ENCODE data around the gene DDX20. TPM values are rescaled to one million over a fixed set of nuclear protein-coding genes. Genes with fewer than 3 reads are reported as not detected.

DDX20 gene
- total RNA-seq, 1 donor from 2014 or later = 5.9 TPM

GRCh38 chr1:111733992-111734341 is 21.7 kb upstream of the DDX20 start:
- H3K4me3 ChIP-seq = peak overlapping the region; percentile 83
- H3K4me1 ChIP-seq = peaks cover 99% of the 10 kb centered on the region
- intact Hi-C loops (cut with micrococcal nuclease) = no loop called here
- H3K27ac ChIP-seq (replicated peaks) = peak overlapping the region; percentile 98
- no peaks in the 10 kb centered on the region for H3K9me3 ChIP-seq (replicated peaks)
- H3K36me3 ChIP-seq = peaks cover 13% of the 10 kb centered on the region
- no peaks in the 10 kb centered on the region for H3K27me3 ChIP-seq (ENCODE audit: low read depth)
- no peak for TF ChIP-seq CTCF (IDR thresholded peaks at IDR 0.05; ENCODE audit: borderline replicate concordance)
- no peak for DNase-seq

- no peak for DNase-seq
- peak overlapping the region; percentile 98 for H3K27ac ChIP-seq (replicated peaks)
- H3K9me3 ChIP-seq (replicated peaks) = no peaks in the 10 kb centered on the region
- H3K4me1 ChIP-seq = peaks cover 97% of the 10 kb centered on the region
- no peak for TF ChIP-seq CTCF (IDR thresholded peaks at IDR 0.05; ENCODE audit: borderline replicate concordance)
- intact Hi-C loops (cut with micrococcal nuclease) = no loop called here
- no peaks in the 10 kb centered on the region for H3K27me3 ChIP-seq (ENCODE audit: low read depth)
- H3K36me3 ChIP-seq = peaks cover 13% of the 10 kb centered on the region
- peak overlapping the region; percentile 83 for H3K4me3 ChIP-seq
Observed at GRCh38 chr1:111734426-111734825, 21.3 kb upstream of the DDX20 start.

GRCh38 chr1:111734856-111735255 is 20.8 kb upstream of the DDX20 start:
- Histone ChIP-seq H3K36me3 (peaks cover 13% of the 10 kb centered on the region), H3K27ac (replicated peaks) (peak overlapping the region; percentile 98), H3K4me3 (peak overlapping the region; percentile 83), H3K27me3 (ENCODE audit: low read depth) (no peaks in the 10 kb centered on the region), H3K4me1 (peaks cover 97% of the 10 kb centered on the region), H3K9me3 (replicated peaks) (no peaks in the 10 kb centered on the region)
- no peak for DNase-seq
- TF ChIP-seq CTCF (IDR thresholded peaks at IDR 0.05; ENCODE audit: borderline replicate concordance) = no peak
- intact Hi-C loops (cut with micrococcal nuclease) = no loop called here

- peaks cover 13% of the 10 kb centered on the region for H3K36me3 ChIP-seq
- H3K27me3 ChIP-seq (ENCODE audit: low read depth) = no peaks in the 10 kb centered on the region
- peaks cover 97% of the 10 kb centered on the region for H3K4me1 ChIP-seq
- TF ChIP-seq CTCF (IDR thresholded peaks at IDR 0.05; ENCODE audit: borderline replicate concordance) = no peak
- no peak for DNase-seq
- peak overlapping the region; percentile 98 for H3K27ac ChIP-seq (replicated peaks)
- H3K9me3 ChIP-seq (replicated peaks) = no peaks in the 10 kb centered on the region
- H3K4me3 ChIP-seq = peak overlapping the region; percentile 83
- intact Hi-C loops (cut with micrococcal nuclease) = no loop called here
Observed at GRCh38 chr1:111735321-111735720, 20.4 kb upstream of the DDX20 start.

GRCh38 chr1:111735858-111736544 is 19.7 kb upstream of the DDX20 start:
- Histone ChIP-seq H3K4me1 (peaks cover 95% of the 10 kb centered on the region), H3K9me3 (replicated peaks) (no peaks in the 10 kb centered on the region), H3K27ac (replicated peaks) (peak overlapping the region; percentile 98), H3K36me3 (peaks cover 9% of the 10 kb centered on the region), H3K27me3 (ENCODE audit: low read depth) (no peaks in the 10 kb centered on the region), H3K4me3 (peak overlapping the region; percentile 83)
- DNase-seq = no peak
- intact Hi-C loops (cut with micrococcal nuclease) = no loop called here
- TF ChIP-seq CTCF (IDR thresholded peaks at IDR 0.05; ENCODE audit: borderline replicate concordance) = no peak
